Skin of body (tissue), 2 donors: ENCODE measurements around the gene FSTL4. TPM values are rescaled to one million over a fixed set of nuclear protein-coding genes. Genes with fewer than 3 reads are reported as not detected.

Experiments
- DNase-seq: peaks from one replicate; lab custom pipeline; 2025; lab: John Stamatoyannopoulos, UW
- total RNA-seq: library from RNA; depleted of rRNA; stranded (reverse); fragments of >200 nt; gene quantifications from one replicate; pipeline ENCODE4 v1.2.3, GENCODE V29; 2014

FSTL4 gene
- total RNA-seq, 1 donor from 2014 or later: 0.69 TPM

GRCh38 chr5:133390416-133391353 lies 221.7 kb downstream of the FSTL4 start:
- DNase-seq: no peak

- DNase-seq: no peak
These were observed 223.2 kb downstream of the FSTL4 start for GRCh38 chr5:133389066-133389590.

- DNase-seq: no peak
These were observed 224.7 kb downstream of the FSTL4 start for GRCh38 chr5:133387621-133388020.

- no peak for DNase-seq
These were observed 225.2 kb downstream of the FSTL4 start for GRCh38 chr5:133387091-133387490.

GRCh38 chr5:133386662-133387061 lies 225.7 kb downstream of the FSTL4 start:
- DNase-seq: no peak

GRCh38 chr5:133385346-133385745 lies 227.0 kb downstream of the FSTL4 start:
- DNase-seq: no peak

- no peak for DNase-seq
These were observed 227.4 kb downstream of the FSTL4 start for GRCh38 chr5:133384903-133385302.

- DNase-seq: no peak
These were observed 228.1 kb downstream of the FSTL4 start for GRCh38 chr5:133384120-133384855.

GRCh38 chr5:133383580-133383939 lies 228.8 kb downstream of the FSTL4 start:
- no peak for DNase-seq

GRCh38 chr5:133382661-133383579 lies 229.4 kb downstream of the FSTL4 start:
- DNase-seq: no peak

- no peak for DNase-seq
These were observed 230.6 kb downstream of the FSTL4 start for GRCh38 chr5:133381571-133382365.

GRCh38 chr5:133381041-133381440 lies 231.3 kb downstream of the FSTL4 start:
- DNase-seq: no peak

- no peak for DNase-seq
These were observed 234.6 kb downstream of the FSTL4 start for GRCh38 chr5:133377736-133378135.

- no peak for DNase-seq
These were observed 235.4 kb downstream of the FSTL4 start for GRCh38 chr5:133376986-133377385.

GRCh38 chr5:133373121-133373870 lies 239.0 kb downstream of the FSTL4 start:
- DNase-seq: no peak

GRCh38 chr5:133372293-133372937 lies 239.9 kb downstream of the FSTL4 start:
- no peak for DNase-seq

- no peak for DNase-seq
These were observed 240.8 kb downstream of the FSTL4 start for GRCh38 chr5:133371371-133372155.

- DNase-seq: no peak
These were observed 241.4 kb downstream of the FSTL4 start for GRCh38 chr5:133370904-133371303.
